Stimulated activated CD8-positive, alpha-beta memory T cell treated with anti-CD3 and anti-CD28 coated beads, Interleukin-4, amount 100 ng/mL, for 24 hours (primary cell): Measurements from ENCODE around the gene RAB11FIP3.
"Not testable (repeated sequence)": the region's sequence is repeated elsewhere in the genome, so short reads cannot be mapped to it uniquely, and the experiment has no call there.

ENCODE experiments used
- DNase-seq: peaks from one replicate; pipeline ENCODE4 v3.0.0-alpha.2; 2020; ENCODE audit warnings: low read depth

The RAB11FIP3 gene

DNA sequence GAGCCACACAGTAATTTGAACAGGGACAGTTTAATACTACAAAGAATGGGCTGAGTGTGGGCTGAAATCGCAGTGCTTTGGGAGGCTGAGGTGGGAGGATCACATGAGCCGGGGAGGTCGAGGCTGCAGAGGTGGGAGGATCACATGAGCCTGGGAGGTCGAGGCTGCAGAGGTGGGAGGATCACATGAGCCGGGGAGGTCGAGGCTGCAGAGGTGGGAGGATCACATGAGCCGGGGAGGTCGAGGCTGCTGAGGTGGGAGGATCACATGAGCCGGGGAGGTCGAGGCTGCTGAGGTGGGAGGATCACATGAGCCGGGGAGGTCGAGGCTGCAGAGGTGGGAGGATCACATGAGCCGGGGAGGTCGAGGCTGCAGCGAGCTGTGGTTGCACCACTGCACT is 69.2 kb downstream of the RAB11FIP3 start:
- not testable (repeated sequence) for DNase-seq

DNA sequence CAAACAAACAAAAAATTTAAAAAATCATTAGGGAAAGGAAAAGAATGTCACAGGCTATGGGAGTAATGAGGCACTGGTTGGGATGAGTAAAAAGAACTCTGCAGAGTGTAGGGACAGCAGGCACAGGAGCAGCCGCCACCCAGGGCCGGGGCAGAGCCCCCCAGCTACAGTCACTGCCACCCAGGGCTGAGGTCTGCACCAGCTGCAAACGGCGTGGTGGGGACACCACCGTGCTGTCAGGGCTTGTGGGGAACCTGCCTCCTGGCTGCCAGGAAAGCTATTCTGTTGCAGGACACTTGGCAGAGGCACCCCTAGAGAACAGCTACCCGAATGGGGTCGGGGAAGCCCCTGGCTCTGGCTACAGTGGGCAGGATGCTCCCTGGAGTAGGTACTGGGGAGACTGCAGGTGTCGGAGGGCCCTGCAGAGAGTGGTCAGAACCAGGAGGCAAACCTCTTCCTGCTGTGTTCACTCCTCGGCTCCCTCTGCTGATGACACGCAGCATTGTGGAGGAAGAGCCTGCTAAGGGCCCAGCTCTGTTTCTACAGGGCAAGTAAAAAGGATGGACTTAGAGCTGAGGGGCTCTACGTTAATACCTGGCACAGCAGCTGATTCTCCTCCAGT is 69.8 kb downstream of the RAB11FIP3 start:
- DNase-seq = no peak

DNA sequence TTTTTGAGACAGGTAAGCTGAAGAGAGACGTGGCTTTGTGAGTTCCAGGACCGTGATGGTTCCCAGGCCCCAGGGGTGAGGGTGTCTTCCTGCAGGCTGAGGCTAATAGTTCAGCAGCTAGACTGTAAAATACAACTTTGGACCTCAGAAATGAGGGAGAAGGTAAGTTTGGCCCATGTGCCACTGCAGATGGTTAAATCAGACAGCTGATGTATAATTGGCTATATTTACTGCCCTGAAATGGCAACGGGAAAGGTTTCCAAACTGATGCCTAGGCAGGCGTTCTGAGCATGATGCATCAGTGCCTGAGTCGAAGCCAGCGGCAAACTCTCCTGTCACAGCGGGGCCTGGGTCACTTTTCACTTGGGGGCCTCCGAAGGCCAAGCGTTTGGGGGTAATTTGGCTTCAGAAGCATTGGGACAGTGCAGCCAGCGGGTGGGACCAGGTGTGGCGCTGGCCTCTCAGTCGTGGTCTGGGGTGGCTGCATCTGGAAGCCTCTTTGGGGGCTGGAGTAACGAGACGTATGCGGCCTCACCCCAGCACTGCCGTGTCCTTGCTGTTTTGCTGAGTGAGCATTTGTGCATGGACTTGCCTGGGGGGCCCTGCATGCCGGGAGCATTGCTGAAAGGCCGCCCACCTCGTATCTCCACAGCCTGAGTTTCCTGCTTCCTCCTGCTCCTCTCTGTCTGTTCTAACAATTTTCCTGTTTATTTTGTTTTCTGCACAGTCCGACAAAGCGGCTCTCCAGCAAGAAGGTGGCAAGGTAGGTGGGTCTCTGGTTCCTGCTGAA is 70.8 kb downstream of the RAB11FIP3 start:
- DNase-seq = no peak

- no peak for DNase-seq
Measured at GRCh38 chr16:497258-497657, 71.8 kb downstream of the RAB11FIP3 start.

DNA sequence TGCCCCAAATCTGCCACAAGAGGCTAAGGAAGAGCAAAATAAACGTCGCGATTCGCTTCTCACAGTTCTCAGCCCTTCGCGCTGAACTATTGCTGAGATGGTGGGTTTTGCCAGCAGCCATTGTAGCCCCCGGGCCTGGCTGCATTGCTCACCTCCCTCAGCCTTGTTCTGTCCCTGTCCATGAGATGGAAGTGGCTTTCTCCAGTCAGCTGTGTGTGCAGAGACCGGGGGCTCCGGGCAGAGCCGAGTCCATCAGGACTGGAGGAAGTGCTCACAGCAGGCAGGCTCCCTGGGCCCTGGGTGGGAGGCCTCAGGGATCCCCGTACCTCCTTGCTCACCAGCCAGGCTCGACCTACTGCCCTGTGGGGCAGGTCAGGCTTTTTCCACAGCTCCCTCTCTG is 74.5 kb downstream of the RAB11FIP3 start:
- no peak for DNase-seq

- DNase-seq = no peak
Measured at GRCh38 chr16:500709-501108, 75.3 kb downstream of the RAB11FIP3 start.

DNA sequence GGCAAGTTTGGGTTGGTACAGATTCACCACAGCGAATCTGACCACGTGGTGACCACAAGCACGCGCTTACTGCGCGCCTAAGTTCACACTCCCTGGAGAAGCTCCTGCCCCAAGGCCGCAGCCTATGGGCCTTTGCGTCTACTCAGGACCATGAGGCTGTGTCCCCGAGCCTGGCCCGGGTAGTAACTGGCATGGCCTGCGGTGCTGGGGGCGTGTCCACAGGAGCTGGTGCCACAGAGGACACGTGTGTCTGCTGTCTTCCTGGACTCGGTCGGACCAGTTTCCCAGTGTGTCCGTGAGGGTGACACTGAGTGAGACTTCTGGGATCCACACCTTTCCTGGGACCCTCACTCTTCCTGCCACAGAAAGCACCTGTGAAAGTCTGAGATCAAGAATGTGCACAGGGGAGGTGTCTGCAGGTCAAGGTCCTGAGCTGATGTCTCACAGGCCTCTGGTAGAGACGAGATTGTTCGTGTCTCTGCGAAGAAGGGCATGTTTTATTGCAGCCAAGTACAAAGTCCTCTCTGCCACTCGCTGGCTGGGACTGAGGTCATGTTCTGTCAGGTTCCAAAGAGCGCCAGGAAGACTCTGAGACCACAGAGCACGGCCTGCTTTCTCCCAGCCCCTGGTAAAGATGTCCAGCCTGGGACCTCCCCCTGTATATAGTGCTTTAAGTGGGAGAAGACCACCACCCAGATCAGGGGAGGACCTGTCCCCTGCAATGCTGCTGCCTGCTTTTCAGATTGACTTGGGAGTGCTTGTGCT is 76.9 kb downstream of the RAB11FIP3 start:
- DNase-seq = no peak

DNA sequence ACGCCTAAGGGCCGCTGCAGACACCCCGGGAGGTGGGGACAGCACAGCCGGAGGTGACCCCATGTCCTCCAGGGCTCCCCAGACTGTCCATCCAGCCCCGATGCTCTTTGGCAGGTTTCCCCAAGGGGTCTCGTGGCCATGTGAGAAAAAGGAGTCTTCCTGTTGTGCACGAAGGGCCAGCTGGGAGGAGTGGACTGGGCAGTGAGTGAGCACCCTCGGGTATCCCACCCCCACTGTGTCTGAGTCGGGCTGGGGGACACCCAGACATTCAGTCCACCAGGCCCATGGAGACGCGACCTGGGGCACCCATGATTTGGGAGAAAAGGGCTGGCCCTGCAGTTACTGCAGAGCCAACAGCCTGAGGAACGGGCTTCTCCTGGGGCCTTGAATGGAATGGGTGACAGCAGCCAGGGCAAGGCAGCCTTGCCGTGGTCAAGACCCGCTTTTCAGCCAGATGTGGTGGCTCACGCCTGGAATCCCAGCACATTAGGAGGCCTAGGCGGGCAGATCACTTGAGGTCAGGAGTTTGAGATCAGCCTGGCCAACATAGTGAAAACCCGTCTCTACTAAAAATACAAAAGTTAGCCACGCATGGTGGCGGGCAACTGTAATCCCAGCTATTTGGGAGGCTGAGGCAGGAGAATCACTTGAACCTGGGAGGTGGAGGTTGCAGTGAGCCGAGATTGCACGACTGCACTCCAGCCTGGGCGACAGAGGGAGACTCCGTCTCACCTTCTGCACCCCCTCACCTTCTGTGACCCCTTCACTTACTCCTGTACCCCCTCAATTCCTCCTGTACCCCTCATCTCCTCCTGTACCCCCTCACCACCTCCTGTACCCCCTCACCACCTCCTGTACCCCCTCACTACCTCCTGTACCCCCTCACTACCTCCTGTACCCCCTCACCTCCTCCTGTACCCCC is 78.0 kb downstream of the RAB11FIP3 start:
- no peak for DNase-seq

- DNase-seq = no peak
Measured at GRCh38 chr16:505479-506245, 80.2 kb downstream of the RAB11FIP3 start.

DNA sequence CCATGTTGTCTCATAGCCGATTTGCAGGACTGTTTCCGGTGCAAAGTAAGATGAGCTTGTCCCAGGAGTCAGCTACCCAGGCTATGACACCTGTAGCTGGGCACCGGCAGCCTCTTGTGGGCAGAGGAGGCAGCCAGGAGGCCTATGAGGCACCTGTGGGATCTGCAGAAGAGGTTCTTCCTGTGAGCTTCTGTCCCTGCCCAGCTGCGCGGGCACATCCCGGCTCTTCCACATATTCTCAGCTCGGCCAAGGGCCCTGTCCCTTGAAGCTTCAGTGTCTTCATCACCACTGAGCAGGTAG is 80.7 kb downstream of the RAB11FIP3 start:
- no peak for DNase-seq

DNA sequence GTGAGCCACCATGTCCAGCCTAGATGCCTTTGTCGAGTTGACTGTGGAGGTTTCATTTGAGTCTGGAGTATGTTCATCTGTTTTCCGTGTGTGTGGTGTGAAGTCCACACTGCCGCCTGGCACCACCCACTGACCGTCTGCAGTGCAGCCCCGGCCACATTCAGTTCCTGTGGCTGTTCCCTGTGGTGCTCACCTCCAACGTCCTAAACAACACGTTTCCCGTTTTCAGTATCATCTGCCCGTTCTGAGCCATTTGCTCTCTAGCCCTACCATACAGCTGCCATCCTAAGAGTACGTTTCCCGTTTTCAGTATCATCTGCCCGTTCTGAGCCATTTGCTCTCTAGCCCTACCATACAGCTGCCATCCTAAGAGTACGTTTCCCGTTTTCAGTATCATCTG is 82.1 kb downstream of the RAB11FIP3 start:
- DNase-seq = not testable (repeated sequence)

DNA sequence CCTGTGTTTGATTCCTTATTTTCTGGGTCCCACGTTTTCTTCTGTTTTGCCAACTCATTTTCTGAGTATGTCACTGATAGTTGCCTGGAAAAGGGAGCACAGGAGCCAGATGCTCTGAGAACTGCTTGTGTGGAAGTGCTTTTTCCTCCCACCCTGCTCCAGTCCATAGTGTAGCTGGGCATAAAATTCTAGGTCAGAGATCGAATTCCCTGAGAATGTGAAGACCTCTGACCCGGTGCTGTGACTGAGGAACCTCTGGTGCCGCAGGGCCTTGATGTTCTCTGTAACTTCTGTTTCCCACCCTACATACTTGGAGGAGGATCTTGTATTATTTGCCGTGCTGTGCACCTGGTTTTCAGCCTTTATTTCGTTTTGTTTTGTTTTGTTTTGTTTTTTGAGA is 82.5 kb downstream of the RAB11FIP3 start:
- no peak for DNase-seq

- no peak for DNase-seq
Measured at GRCh38 chr16:508884-509736, 83.7 kb downstream of the RAB11FIP3 start.

DNA sequence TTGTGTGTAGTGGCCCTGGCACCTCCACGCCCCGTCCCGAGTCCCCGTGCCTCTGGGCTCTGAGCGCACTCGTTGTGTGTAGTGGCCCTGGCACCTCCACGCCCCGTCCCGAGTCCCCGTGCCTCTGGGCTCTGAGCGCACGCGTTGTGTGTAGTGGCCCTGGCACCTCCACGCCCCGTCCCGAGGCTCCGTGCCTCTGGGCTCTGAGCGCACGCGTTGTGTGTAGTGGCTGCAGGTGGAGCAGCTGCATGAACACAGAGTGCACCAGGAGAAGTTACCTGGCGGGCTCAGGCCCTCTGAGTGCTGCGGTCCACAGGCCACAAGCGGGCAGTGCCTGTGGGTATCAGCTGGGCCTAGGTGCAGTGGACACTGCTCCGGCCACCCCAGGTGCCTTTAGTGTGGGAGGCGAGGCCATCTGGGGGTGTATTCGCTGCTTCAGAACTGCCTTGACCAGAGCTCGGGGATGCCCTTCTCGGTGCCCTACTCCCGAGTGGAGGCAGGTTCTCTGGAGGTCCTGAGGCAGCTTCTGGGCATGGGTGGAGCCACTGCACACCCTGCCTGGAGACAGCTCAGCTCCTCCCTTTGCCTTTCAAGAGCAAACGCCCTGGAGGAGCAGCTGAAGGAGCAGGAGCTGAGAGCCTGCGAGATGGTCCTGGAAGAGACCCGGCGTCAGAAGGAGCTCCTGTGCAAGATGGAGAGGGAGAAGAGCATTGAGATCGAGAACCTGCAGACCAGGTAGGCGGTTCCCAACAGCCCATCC is 84.8 kb downstream of the RAB11FIP3 start:
- DNase-seq = no peak

DNA sequence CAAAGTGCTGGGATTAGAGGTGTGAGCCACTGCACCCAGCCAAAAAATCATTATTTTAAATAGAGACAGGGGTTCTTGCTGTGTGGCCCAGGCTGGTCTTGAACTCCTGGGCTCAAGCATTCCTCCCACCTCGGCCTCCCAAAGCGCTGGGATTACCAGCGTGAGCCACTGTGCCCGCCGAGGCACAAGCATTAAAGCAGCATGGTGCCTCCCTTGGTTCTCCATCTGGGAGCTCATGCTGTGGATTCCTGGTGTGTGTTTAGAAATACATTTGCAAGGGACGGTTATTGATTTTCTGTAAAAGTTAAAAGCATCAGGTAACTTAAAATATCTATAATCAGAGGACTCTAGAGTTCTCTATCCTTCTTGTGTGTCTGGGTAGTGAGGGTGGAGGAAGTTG is 87.4 kb downstream of the RAB11FIP3 start:
- DNase-seq = no peak

GRCh38 chr16:513950-514349 is 88.5 kb downstream of the RAB11FIP3 start:
- DNase-seq = no peak

- DNase-seq = no peak
Measured at GRCh38 chr16:515175-515938, 89.9 kb downstream of the RAB11FIP3 start.

GRCh38 chr16:515939-516226 is 90.4 kb downstream of the RAB11FIP3 start:
- DNase-seq = no peak

DNA sequence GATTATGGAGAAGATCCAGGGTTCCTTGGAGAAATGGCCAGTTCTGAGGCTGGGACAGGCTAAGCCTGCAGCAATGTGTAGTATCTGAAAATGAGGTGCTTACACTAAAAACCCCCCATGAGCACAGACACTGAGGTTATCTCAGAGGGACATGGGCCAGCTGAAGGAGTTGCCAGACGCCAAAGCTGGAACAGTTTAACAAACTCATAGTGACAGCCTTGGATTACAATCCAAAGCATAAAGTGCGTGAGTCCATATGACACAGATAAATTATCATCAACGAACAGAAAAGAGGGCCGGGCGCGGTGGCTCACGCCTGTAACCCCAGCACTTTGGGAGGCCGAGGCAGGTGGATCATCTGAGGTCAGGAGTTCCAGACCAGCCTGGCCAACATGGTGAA is 90.9 kb downstream of the RAB11FIP3 start:
- no peak for DNase-seq
